Neural progenitor cell (in vitro differentiated cells): ENCODE results near the gene TAS2R8. TPM values are rescaled to one million over a fixed set of nuclear protein-coding genes. Genes with fewer than 3 reads are reported as not detected.

Source experiments
- DNase-seq: peaks from one replicate; pipeline ENCODE4 v3.0.0-alpha.2; 2016; ENCODE audit warnings: low spot score
- H2AFZ ChIP-seq: fragments of 200-600 bp; sonication (generic); replicated peaks from 2 replicates; pipeline ENCODE4 v1.6.1; 2016; ENCODE audit warnings: antibody characterized with exemption
- H3F3A ChIP-seq: fragments of 200-600 bp; sonication (generic); 2 replicates; pipeline ENCODE4 v1.6.1; 2016; ENCODE audit warnings: antibody characterized with exemption, low read depth
- H3K27ac ChIP-seq: fragments of 200-600 bp; sonication (generic); 2 replicates; pipeline ENCODE4 v1.5.1; 2016; ENCODE audit warnings: mild to moderate bottlenecking
- H3K27me3 ChIP-seq: fragments of 200-600 bp; sonication (generic); 2 replicates; pipeline ENCODE4 v1.6.1; 2016; ENCODE audit warnings: mild to moderate bottlenecking, moderate library complexity
- H3K36me3 ChIP-seq: fragments of 200-600 bp; sonication (generic); 2 replicates; pipeline ENCODE4 v1.5.1; 2016
- H3K4me1 ChIP-seq: fragments of 200-600 bp; sonication (generic); 2 replicates; pipeline ENCODE4 v1.6.1; 2016; ENCODE audit warnings: mixed run types
- H3K4me2 ChIP-seq: fragments of 200-600 bp; sonication (generic); 2 replicates; pipeline ENCODE4 v1.6.1; 2016
- H3K4me3 ChIP-seq: fragments of 200-600 bp; sonication (generic); 2 replicates; pipeline ENCODE4 v1.5.1; 2016
- H3K79me2 ChIP-seq: fragments of 200-600 bp; sonication (generic); 2 replicates; pipeline ENCODE4 v1.6.1; 2016; ENCODE audit warnings: low read depth
- H3K9ac ChIP-seq: fragments of 200-600 bp; sonication (generic); 2 replicates; pipeline ENCODE4 v1.6.1; 2016
- H3K9me3 ChIP-seq: fragments of 200-600 bp; sonication (generic); 2 replicates; pipeline ENCODE4 v1.5.1; 2016; ENCODE audit warnings: low read depth
- H4K20me1 ChIP-seq: fragments of 200-600 bp; sonication (generic); 2 replicates; pipeline ENCODE4 v1.6.1; 2016; ENCODE audit warnings: low read depth
- H3K27ac Mint-ChIP-seq: 3 replicates; pipeline ENCODE4 v1.8.0; 2021; ENCODE audit warnings: mixed read lengths
- H3K27me3 Mint-ChIP-seq: 2 replicates; pipeline ENCODE4 v1.8.0; 2022; ENCODE audit warnings: low read depth, mild to moderate bottlenecking, inconsistent platforms, moderate library complexity, mixed read lengths; ENCODE audit not compliant: insufficient read depth
- H3K36me3 Mint-ChIP-seq: 3 replicates; pipeline ENCODE4 v1.8.0; 2021; ENCODE audit warnings: mixed read lengths
- H3K4me1 Mint-ChIP-seq: 3 replicates; pipeline ENCODE4 v1.8.0; 2021; ENCODE audit warnings: mixed read lengths
- H3K4me3 Mint-ChIP-seq: 3 replicates; pipeline ENCODE4 v1.8.0; 2021; ENCODE audit warnings: mild to moderate bottlenecking, moderate library complexity, mixed read lengths
- H3K9me3 Mint-ChIP-seq: 3 replicates; pipeline ENCODE4 v1.8.0; 2020; ENCODE audit warnings: mixed read lengths
- CTCF ChIP-seq: fragments of 200-600 bp; sonication (generic); IDR thresholded peaks from 2 replicates; pipeline ENCODE4 v1.5.1; 2017; ENCODE audit warnings: antibody characterized with exemption, mild to moderate bottlenecking
- EZH2 ChIP-seq: fragments of 200-600 bp; sonication (generic); IDR thresholded peaks from 2 replicates; pipeline ENCODE4 v1.6.1; 2017; ENCODE audit warnings: antibody characterized with exemption, mild to moderate bottlenecking, moderate library complexity
- EZH2phosphoT487 ChIP-seq: fragments of 200-600 bp; sonication (generic); IDR thresholded peaks from 2 replicates; pipeline ENCODE4 v1.6.1; 2017; ENCODE audit warnings: antibody characterized with exemption
- small RNA-seq: library from RNA; depleted of rRNA; stranded (forward); fragments of <200 nt; gene quantifications from one replicate; pipeline ENCODE3, GENCODE V24; 2015
- total RNA-seq: library from RNA; depleted of rRNA; stranded (reverse); fragments of >200 nt; gene quantifications from 2 replicates; pipeline ENCODE4 v1.2.3, GENCODE V29; 2015; ENCODE audit warnings: low replicate concordance

The TAS2R8 gene
- total RNA-seq, 1 donor from 2014 or later: not detected

GRCh38 chr12:10756194-10756593 is 50.9 kb downstream of the TAS2R8 start:
- Histone ChIP-seq H3K27me3 (peaks cover 9% of the 10 kb centered on the region), H3K9ac (no peak overlapping the region), H3K27ac (no peak overlapping the region), H3K4me1 (no peaks in the 10 kb centered on the region), H3K4me3 (no peak overlapping the region), H3K9me3 (peaks cover 13% of the 10 kb centered on the region), H3K79me2 (no peaks in the 10 kb centered on the region), H4K20me1 (no peaks in the 10 kb centered on the region), H3K4me2 (no peak overlapping the region), H3F3A (no peaks in the 10 kb centered on the region), H2AFZ (no peak overlapping the region), H3K36me3 (no peaks in the 10 kb centered on the region)
- Mint-ChIP-seq H3K27ac (no peak overlapping the region), H3K4me1 (no peaks in the 10 kb centered on the region), H3K36me3 (no peaks in the 10 kb centered on the region), H3K9me3 (peaks cover 13% of the 10 kb centered on the region), H3K27me3 (no peaks in the 10 kb centered on the region), H3K4me3 (no peak overlapping the region)
- TF ChIP-seq EZH2 (no peak), CTCF (no peak), EZH2phosphoT487 (no peak)
- DNase-seq: no peak

Small RNA genes within 50 kb of the gene (small RNA-seq; reads per million reads assigned to genes)
- gene PRR4: not detected

Other genes starting within 250 kb of the TAS2R8 start
- gene MAGOHB, start 193.7 kb downstream of the TAS2R8 start, total RNA-seq: 37.4 and 53.5 TPM in 2 replicates
- gene STYK1, start 133.2 kb downstream of the TAS2R8 start, total RNA-seq: 0.06 and 0.15 TPM in 2 replicates
- gene YBX3, start 84.0 kb downstream of the TAS2R8 start, total RNA-seq: 78.9 and 123 TPM in 2 replicates
- not detected in 2 replicates for gene TAS2R7, start 4.7 kb downstream of the TAS2R8 start, total RNA-seq
- not detected in 2 replicates for gene TAS2R9, start 2.9 kb upstream of the TAS2R8 start, total RNA-seq
- 0.87 and 1.4 TPM in 2 replicates for gene TAS2R10, start 19.1 kb upstream of the TAS2R8 start, total RNA-seq
- gene PRR4, start 42.2 kb upstream of the TAS2R8 start, total RNA-seq: 0.69 and 2.6 TPM in 2 replicates
- 24.1 and 30.3 TPM in 2 replicates for gene PRH1, start 77.0 kb upstream of the TAS2R8 start, total RNA-seq
- 2.0 and 2.4 TPM in 2 replicates for gene TAS2R13, start 102.3 kb upstream of the TAS2R8 start, total RNA-seq
- not detected in 2 replicates for gene PRH2, start 122.0 kb upstream of the TAS2R8 start, total RNA-seq
- 4.1 and 7.0 TPM in 2 replicates for gene TAS2R14, start 132.0 kb upstream of the TAS2R8 start, total RNA-seq
- 2.4 and 12.1 TPM in 2 replicates for gene TAS2R50, start 179.6 kb upstream of the TAS2R8 start, total RNA-seq
- 6.4 and 7.4 TPM in 2 replicates for gene TAS2R20, start 191.0 kb upstream of the TAS2R8 start, total RNA-seq
- 7.7 and 9.7 TPM in 2 replicates for gene TAS2R19, start 215.3 kb upstream of the TAS2R8 start, total RNA-seq
- 7.8 and 13.2 TPM in 2 replicates for gene TAS2R31, start 224.1 kb upstream of the TAS2R8 start, total RNA-seq